Smooth muscle cell (in vitro differentiated cells): ENCODE data around the gene SNX9. TPM values are rescaled to one million over a fixed set of nuclear protein-coding genes. Genes with fewer than 3 reads are reported as not detected.
"Not testable (repeated sequence)": the region's sequence is repeated elsewhere in the genome, so short reads cannot be mapped to it uniquely, and the experiment has no call there.

Experiments used
- DNase-seq: peaks from one replicate; lab custom pipeline; 2025; ENCODE audit not compliant: unreplicated experiment; lab: John Stamatoyannopoulos, UW
- H2AFZ ChIP-seq: fragments of 200-600 bp; sonication (generic); 2 replicates; pipeline ENCODE4 v1.6.0; 2016; ENCODE audit warnings: antibody characterized with exemption, low read depth, mild to moderate bottlenecking
- H3F3A ChIP-seq: fragments of 200-600 bp; sonication (generic); 2 replicates; pipeline ENCODE4 v1.6.0; 2017; ENCODE audit warnings: antibody characterized with exemption, low read depth
- H3K27ac ChIP-seq: fragments of 200-600 bp; sonication (generic); 2 replicates; pipeline ENCODE4 v1.5.1; 2016; ENCODE audit warnings: low read depth, mild to moderate bottlenecking
- H3K27me3 ChIP-seq: fragments of 200-600 bp; sonication (generic); 2 replicates; pipeline ENCODE4 v1.6.1; 2016; ENCODE audit warnings: low read depth, mild to moderate bottlenecking
- H3K36me3 ChIP-seq: fragments of 200-600 bp; sonication (generic); 2 replicates; pipeline ENCODE4 v1.5.1; 2016; ENCODE audit warnings: low read depth
- H3K4me1 ChIP-seq: fragments of 200-600 bp; sonication (generic); 2 replicates; pipeline ENCODE4 v1.5.1; 2016; ENCODE audit warnings: low read depth
- H3K4me2 ChIP-seq: fragments of 200-600 bp; sonication (generic); 2 replicates; pipeline ENCODE4 v1.6.0; 2016; ENCODE audit warnings: mild to moderate bottlenecking
- H3K4me3 ChIP-seq: fragments of 200-600 bp; sonication (generic); 2 replicates; pipeline ENCODE4 v1.5.1; 2016; ENCODE audit warnings: mild to moderate bottlenecking
- H3K79me2 ChIP-seq: fragments of 200-600 bp; sonication (generic); 2 replicates; pipeline ENCODE4 v1.6.0; 2016; ENCODE audit warnings: low read depth, mild to moderate bottlenecking
- H3K9ac ChIP-seq: fragments of 200-600 bp; sonication (generic); 2 replicates; pipeline ENCODE4 v1.6.0; 2016; ENCODE audit warnings: low read depth
- H3K9me3 ChIP-seq: fragments of 200-600 bp; sonication (generic); replicated peaks from 2 replicates; pipeline ENCODE4 v1.5.1; 2016; ENCODE audit warnings: low read depth
- H4K20me1 ChIP-seq: fragments of 200-600 bp; sonication (generic); 2 replicates; pipeline ENCODE4 v1.6.0; 2016; ENCODE audit warnings: low read depth
- CTCF ChIP-seq: fragments of 200-600 bp; sonication (generic); IDR thresholded peaks from 2 replicates; pipeline ENCODE4 v1.5.1; 2017; ENCODE audit warnings: borderline replicate concordance, mild to moderate bottlenecking, antibody characterized with exemption; ENCODE audit not compliant: insufficient read depth, poor library complexity, severe bottlenecking
- WGBS: methylation state at CpG from one replicate; pipeline ENCODE4 v1.1.7; 2016; ENCODE audit warnings: low lambda C conversion rate; 5-methylcytosine and 5-hydroxymethylcytosine counted together
- polyA plus RNA-seq: library from polyadenylated mRNA; unstranded; fragments of >200 nt; fragmentation: Nextera tagmentation; extraction: Ambion mirVana; gene quantifications from 2 replicates; pipeline ENCODE4 v1.2.1, GENCODE V29; 2016
- total RNA-seq: library from RNA; depleted of rRNA; stranded (reverse); fragments of >200 nt; gene quantifications from 2 replicates; pipeline ENCODE4 v1.2.3, GENCODE V29; 2014

SNX9 gene
- total and polyA plus RNA-seq, 2 experiments from 2014 or later: 28.9 to 29.0 TPM

GRCh38 chr6:157798851-157799250 is 24.2 kb upstream of the SNX9 start:
- H3F3A ChIP-seq: no peaks in the 10 kb centered on the region
- no peak overlapping the region for H3K9ac ChIP-seq
- no peak overlapping the region for H3K4me2 ChIP-seq
- H3K36me3 ChIP-seq: no peaks in the 10 kb centered on the region
- H3K4me1 ChIP-seq: no peaks in the 10 kb centered on the region
- no peak for TF ChIP-seq CTCF
- 93% methylated on average over 6 of the region's 6 CpGs for WGBS
- H2AFZ ChIP-seq: no peak overlapping the region
- no peak overlapping the region for H3K27ac ChIP-seq
- no peaks in the 10 kb centered on the region for H3K79me2 ChIP-seq
- no peak overlapping the region for H3K4me3 ChIP-seq
- DNase-seq: no peak
- H3K9me3 ChIP-seq: no peaks in the 10 kb centered on the region
- no peaks in the 10 kb centered on the region for H3K27me3 ChIP-seq
- H4K20me1 ChIP-seq: no peaks in the 10 kb centered on the region

- not testable (repeated sequence) for H3K27me3 ChIP-seq, H2AFZ ChIP-seq, H4K20me1 ChIP-seq, H3K36me3 ChIP-seq, H3K4me2 ChIP-seq, H3K9me3 ChIP-seq, H3K79me2 ChIP-seq, H3K4me3 ChIP-seq, DNase-seq, H3K4me1 ChIP-seq, H3F3A ChIP-seq, H3K9ac ChIP-seq, H3K27ac ChIP-seq
- 68% methylated on average over 3 of the region's 3 CpGs for WGBS
Measured at GRCh38 chr6:157799561-157799960, 23.5 kb upstream of the SNX9 start.

GRCh38 chr6:157800420-157801237 is 22.4 kb upstream of the SNX9 start:
- no peaks in the 10 kb centered on the region for H3K4me1 ChIP-seq
- no peaks in the 10 kb centered on the region for H3K9me3 ChIP-seq
- no peak for DNase-seq
- TF ChIP-seq CTCF: no peak
- H2AFZ ChIP-seq: no peak overlapping the region
- H3K9ac ChIP-seq: no peak overlapping the region
- no peak overlapping the region for H3K27ac ChIP-seq
- H3K4me3 ChIP-seq: no peak overlapping the region
- no peaks in the 10 kb centered on the region for H4K20me1 ChIP-seq
- no peaks in the 10 kb centered on the region for H3K36me3 ChIP-seq
- H3K27me3 ChIP-seq: no peaks in the 10 kb centered on the region
- no peaks in the 10 kb centered on the region for H3F3A ChIP-seq
- no peak overlapping the region for H3K4me2 ChIP-seq
- no peaks in the 10 kb centered on the region for H3K79me2 ChIP-seq
- WGBS: 87% methylated on average over 6 of the region's 6 CpGs

GRCh38 chr6:157804448-157805327 is 18.4 kb upstream of the SNX9 start:
- no peak overlapping the region for H2AFZ ChIP-seq
- H3K9ac ChIP-seq: no peak overlapping the region
- H3K36me3 ChIP-seq: no peaks in the 10 kb centered on the region
- no peak for DNase-seq
- no peak for TF ChIP-seq CTCF
- H3K27me3 ChIP-seq: no peaks in the 10 kb centered on the region
- no peaks in the 10 kb centered on the region for H3K9me3 ChIP-seq
- no peaks in the 10 kb centered on the region for H4K20me1 ChIP-seq
- H3K4me1 ChIP-seq: no peaks in the 10 kb centered on the region
- no peak overlapping the region for H3K27ac ChIP-seq
- no peaks in the 10 kb centered on the region for H3F3A ChIP-seq
- no peak overlapping the region for H3K4me2 ChIP-seq
- H3K79me2 ChIP-seq: no peaks in the 10 kb centered on the region
- WGBS: 93% methylated on average over 11 of the region's 11 CpGs
- H3K4me3 ChIP-seq: no peak overlapping the region
